Measurements from ENCODE around the gene ARVCF.

DNA sequence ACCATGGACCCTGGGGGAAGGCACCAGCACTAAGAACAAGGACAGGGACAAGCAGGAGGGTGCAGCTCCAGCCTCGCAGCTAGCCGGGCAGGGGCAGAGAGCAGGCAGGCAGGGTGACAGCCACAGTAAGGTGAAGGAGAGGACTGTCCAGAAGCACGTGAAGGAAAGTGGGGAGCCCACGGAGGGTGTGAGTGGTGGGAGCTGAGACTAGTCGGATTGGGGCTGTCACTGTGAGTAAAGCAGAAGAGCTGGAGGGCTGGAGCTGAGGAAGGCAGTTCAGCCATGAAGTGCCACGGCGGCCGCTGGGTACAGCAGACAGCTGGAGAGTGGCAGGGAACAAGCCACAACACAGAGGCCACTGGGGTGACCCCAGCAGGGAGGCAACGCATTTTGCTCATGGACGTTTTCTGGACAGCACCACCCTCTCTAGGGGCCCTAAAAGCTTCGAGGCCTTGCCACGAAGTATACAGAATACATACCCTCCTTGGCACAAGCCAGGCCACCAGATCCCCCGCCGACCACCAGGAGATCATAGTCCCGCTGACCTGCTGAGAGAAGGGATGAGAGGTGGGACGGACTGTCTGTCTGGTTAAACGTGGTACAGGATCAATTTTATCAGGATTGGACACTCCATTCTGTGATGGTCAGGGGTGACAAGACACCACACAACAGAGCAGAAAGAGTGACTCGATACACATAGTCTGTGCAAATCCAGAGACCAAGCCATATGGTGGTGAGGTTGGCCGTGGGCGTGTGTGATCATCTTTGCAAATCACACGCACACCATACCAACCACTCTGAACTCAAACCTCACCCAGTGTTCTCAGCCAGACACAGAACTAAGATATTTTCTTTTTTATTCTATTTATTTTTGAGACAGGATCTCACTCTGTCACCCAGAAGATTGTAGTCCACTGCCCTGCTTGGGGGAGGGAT is 85.8 kb downstream of the ARVCF start:
- TF ChIP-seq, protein P1, sequence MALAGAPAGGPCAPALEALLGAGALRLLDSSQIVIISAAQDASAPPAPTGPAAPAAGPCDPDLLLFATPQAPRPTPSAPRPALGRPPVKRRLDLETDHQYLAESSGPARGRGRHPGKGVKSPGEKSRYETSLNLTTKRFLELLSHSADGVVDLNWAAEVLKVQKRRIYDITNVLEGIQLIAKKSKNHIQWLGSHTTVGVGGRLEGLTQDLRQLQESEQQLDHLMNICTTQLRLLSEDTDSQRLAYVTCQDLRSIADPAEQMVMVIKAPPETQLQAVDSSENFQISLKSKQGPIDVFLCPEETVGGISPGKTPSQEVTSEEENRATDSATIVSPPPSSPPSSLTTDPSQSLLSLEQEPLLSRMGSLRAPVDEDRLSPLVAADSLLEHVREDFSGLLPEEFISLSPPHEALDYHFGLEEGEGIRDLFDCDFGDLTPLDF (CRISPR knock-in tag; IDR thresholded peaks at IDR 0.05), result no peak
- no peak for TF ChIP-seq SMC3 (conservative IDR thresholded peaks at IDR 0.05; ENCODE audit: insufficient read depth, low read depth, low read length)
- TF ChIP-seq, protein P2, sequence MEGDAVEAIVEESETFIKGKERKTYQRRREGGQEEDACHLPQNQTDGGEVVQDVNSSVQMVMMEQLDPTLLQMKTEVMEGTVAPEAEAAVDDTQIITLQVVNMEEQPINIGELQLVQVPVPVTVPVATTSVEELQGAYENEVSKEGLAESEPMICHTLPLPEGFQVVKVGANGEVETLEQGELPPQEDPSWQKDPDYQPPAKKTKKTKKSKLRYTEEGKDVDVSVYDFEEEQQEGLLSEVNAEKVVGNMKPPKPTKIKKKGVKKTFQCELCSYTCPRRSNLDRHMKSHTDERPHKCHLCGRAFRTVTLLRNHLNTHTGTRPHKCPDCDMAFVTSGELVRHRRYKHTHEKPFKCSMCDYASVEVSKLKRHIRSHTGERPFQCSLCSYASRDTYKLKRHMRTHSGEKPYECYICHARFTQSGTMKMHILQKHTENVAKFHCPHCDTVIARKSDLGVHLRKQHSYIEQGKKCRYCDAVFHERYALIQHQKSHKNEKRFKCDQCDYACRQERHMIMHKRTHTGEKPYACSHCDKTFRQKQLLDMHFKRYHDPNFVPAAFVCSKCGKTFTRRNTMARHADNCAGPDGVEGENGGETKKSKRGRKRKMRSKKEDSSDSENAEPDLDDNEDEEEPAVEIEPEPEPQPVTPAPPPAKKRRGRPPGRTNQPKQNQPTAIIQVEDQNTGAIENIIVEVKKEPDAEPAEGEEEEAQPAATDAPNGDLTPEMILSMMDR (IDR thresholded peaks at IDR 0.05 in 2 of 3, conservative IDR thresholded peaks at IDR 0.05 in 1 of 3; ENCODE audit: insufficient read depth in 2 of 3, low read depth in 1 of 3, low read length in 3 of 3), result no peak
- no peak for TF ChIP-seq SNRNP70 (optimal IDR thresholded peaks at IDR 0.05; ENCODE audit: low read depth, low read length)
- TF ChIP-seq IRF2 (CRISPR knock-in tag; IDR thresholded peaks at IDR 0.05), result peak; percentile 86
- no peak for TF ChIP-seq HDAC2 (IDR thresholded peaks at IDR 0.05)
- TF ChIP-seq, protein P3, sequence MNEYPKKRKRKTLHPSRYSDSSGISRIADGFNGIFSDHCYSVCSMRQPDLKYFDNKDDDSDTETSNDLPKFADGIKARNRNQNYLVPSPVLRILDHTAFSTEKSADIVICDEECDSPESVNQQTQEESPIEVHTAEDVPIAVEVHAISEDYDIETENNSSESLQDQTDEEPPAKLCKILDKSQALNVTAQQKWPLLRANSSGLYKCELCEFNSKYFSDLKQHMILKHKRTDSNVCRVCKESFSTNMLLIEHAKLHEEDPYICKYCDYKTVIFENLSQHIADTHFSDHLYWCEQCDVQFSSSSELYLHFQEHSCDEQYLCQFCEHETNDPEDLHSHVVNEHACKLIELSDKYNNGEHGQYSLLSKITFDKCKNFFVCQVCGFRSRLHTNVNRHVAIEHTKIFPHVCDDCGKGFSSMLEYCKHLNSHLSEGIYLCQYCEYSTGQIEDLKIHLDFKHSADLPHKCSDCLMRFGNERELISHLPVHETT (CRISPR knock-in tag; conservative IDR thresholded peaks at IDR 0.05 in 1 of 2, IDR thresholded peaks at IDR 0.05 in 1 of 2), result no peak
- TF ChIP-seq ETV5 (CRISPR knock-in tag; IDR thresholded peaks at IDR 0.05; ENCODE audit: low read depth), result no peak; the same call in 1 of the 2 replicates
- no peak for TF ChIP-seq ZC3H11A (IDR thresholded peaks at IDR 0.05; ENCODE audit: low read depth, low read length)

All from K562 (cell line).